Upper lobe of right lung (tissue), 1 donor: ENCODE measurements around the gene ABCA3. TPM values are rescaled to one million over a fixed set of nuclear protein-coding genes. Genes with fewer than 3 reads are reported as not detected.

Experiments used
- ATAC-seq: fragments of 200-7000 bp; cut with Tn5 transposase; one replicate; pipeline ENCODE4 v1.9.1; 2020; ENCODE audit warnings: mild to moderate bottlenecking, moderate library complexity
- DNase-seq: peaks from one replicate; pipeline ENCODE4 v3.0.0-alpha.2; 2020
- H3K27ac ChIP-seq: fragments of 200-600 bp; one replicate; pipeline ENCODE4 v1.8.0; 2022
- H3K27me3 ChIP-seq: fragments of 200-600 bp; one replicate; pipeline ENCODE4 v1.8.0; 2022; ENCODE audit warnings: mild to moderate bottlenecking
- H3K36me3 ChIP-seq: fragments of 200-600 bp; one replicate; pipeline ENCODE4 v1.8.0; 2022
- H3K4me1 ChIP-seq: fragments of 200-600 bp; one replicate; pipeline ENCODE4 v1.8.0; 2022
- H3K4me3 ChIP-seq: fragments of 200-600 bp; one replicate; pipeline ENCODE4 v1.8.0; 2022; ENCODE audit warnings: mild to moderate bottlenecking
- H3K9me3 ChIP-seq: fragments of 200-600 bp; one replicate; pipeline ENCODE4 v1.8.0; 2022
- CTCF ChIP-seq: fragments of 200-600 bp; IDR thresholded peaks from one replicate; pipeline ENCODE4 v1.8.0; 2022; ENCODE audit warnings: antibody characterized with exemption
- intact Hi-C: fragments of 100-400 bp; cut with DNase I; formaldehyde crosslinking; loops from one replicate; pipeline ENCODE4 v1.11.0; 2022
- total RNA-seq: library from RNA; stranded (reverse); fragmentation: NEBNext Ultra II Directional; extraction: Animal tissue kit (Norgen Biotek cat#: 25700); gene quantifications from one replicate; pipeline ENCODE4 v1.2.1, GENCODE V29; 2021
- donor health status: DM: no; HTN: yes; CAD: no; lungs with severe emphysema.

The ABCA3 gene
- total RNA-seq, 1 donor from 2014 or later: 598 TPM

DNA sequence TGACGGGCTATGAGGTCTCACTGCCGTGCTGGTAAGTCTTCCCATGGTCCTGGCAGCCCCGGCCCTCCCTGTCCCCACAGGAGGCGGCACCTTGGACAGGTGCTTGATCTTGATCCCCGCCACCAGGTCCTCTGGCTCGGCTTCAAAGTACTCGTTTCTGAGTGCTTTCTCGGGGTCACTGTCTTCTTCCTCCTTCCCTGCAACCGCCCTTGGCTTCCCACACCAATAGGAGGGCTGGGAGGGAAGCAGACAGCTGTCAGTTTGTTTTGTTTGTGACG, 40.7 kb downstream of the ABCA3 start:
- Histone ChIP-seq H3K36me3 (peaks cover 35% of the 10 kb centered on the region), H3K4me3 (no peak overlapping the region), H3K27ac (no peak overlapping the region), H3K4me1 (no peaks in the 10 kb centered on the region), H3K27me3 (no peaks in the 10 kb centered on the region), H3K9me3 (no peaks in the 10 kb centered on the region)
- ATAC-seq (peak; percentile 1), DNase-seq (no peak)
- TF ChIP-seq CTCF: no peak
- intact Hi-C loops: no loop called here

- TF ChIP-seq CTCF: no peak
- Histone ChIP-seq H3K4me1 (no peaks in the 10 kb centered on the region), H3K4me3 (no peak overlapping the region), H3K27ac (no peak overlapping the region), H3K9me3 (no peaks in the 10 kb centered on the region), H3K27me3 (no peaks in the 10 kb centered on the region), H3K36me3 (peaks cover 40% of the 10 kb centered on the region)
- intact Hi-C loops: no loop called here
- ATAC-seq (peak; percentile 4), DNase-seq (no peak)
These were observed 41.2 kb downstream of the ABCA3 start for GRCh38 chr16:2299121-2299914.

GRCh38 chr16:2298621-2299020, 41.9 kb downstream of the ABCA3 start:
- Histone ChIP-seq H3K4me1 (no peaks in the 10 kb centered on the region), H3K36me3 (peaks cover 40% of the 10 kb centered on the region), H3K4me3 (no peak overlapping the region), H3K27ac (no peak overlapping the region), H3K27me3 (no peaks in the 10 kb centered on the region), H3K9me3 (no peaks in the 10 kb centered on the region)
- DNase-seq (no peak), ATAC-seq (no peak)
- TF ChIP-seq CTCF: no peak
- intact Hi-C loops: no loop called here

GRCh38 chr16:2297506-2297860, 43.0 kb downstream of the ABCA3 start:
- Histone ChIP-seq H3K27me3 (no peaks in the 10 kb centered on the region), H3K9me3 (no peaks in the 10 kb centered on the region), H3K4me3 (no peak overlapping the region), H3K36me3 (peaks cover 42% of the 10 kb centered on the region), H3K4me1 (no peaks in the 10 kb centered on the region), H3K27ac (no peak overlapping the region)
- ATAC-seq (peak; percentile 2), DNase-seq (peak; percentile 68)
- intact Hi-C loops: no loop called here
- TF ChIP-seq CTCF: no peak

DNA sequence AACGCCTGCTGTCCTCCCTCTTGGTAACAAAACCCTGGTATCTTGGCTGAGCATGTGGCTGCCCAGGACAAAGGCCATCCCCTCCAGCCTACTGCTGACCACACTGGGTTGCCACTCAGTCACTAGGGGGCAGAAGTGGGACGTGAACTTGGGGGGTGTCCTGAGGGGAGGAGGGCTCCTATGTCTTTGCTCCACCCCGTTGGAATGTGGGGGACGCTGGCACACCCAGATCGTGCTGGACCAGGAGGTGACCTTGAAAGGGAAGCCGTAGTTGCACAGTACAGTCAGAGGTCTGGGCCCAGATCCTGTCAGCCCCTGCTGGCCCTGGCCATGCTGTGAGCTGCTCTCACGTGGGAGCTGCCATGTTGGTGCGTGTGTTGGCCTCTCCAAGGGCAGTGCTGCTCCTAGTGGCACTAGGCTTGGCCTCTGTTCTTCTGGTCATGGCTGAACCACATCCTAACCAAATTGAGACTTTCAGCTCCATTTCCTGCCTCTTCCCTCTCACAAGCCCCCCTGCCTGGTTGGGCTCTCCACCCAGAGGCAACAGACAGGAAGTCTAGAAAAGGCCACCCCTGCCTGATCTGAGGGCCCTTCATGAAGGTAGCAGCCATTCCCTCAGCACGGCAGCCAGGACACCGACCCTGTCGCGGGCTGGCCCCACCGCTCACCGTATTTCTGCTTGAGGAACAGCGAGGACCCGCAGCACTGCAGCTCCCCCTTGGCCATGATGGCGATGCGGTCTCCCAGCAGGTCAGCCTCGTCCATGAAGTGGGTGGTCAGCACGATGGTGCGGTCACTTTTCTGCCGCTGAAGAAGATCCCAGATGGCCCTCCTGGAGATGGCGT, 43.6 kb downstream of the ABCA3 start:
- peak; percentile 33 for TF ChIP-seq CTCF
- peak; percentile 61 for ATAC-seq
- no peak overlapping the region for H3K4me3 ChIP-seq
- no peak overlapping the region for H3K27ac ChIP-seq
- H3K27me3 ChIP-seq: no peaks in the 10 kb centered on the region
- intact Hi-C loops: no loop called here
- H3K9me3 ChIP-seq: no peaks in the 10 kb centered on the region
- DNase-seq: peak; percentile 68
- H3K36me3 ChIP-seq: peaks cover 48% of the 10 kb centered on the region
- H3K4me1 ChIP-seq: no peaks in the 10 kb centered on the region
